OCI-LY7 (cell line): ENCODE measurements around the gene PIMREG. TPM values are rescaled to one million over a fixed set of nuclear protein-coding genes. Genes with fewer than 3 reads are reported as not detected.

Source experiments
- BruUV-seq: library from RNA; stranded (reverse); fragments of 400-500 nt; replicated peaks from 2 replicates; lab custom pipeline; 2021; lab: Mats Ljungman, UMichigan
- CTCF ChIA-PET: fragments of 300-600 bp; sonication (Branson Sonifier 250); formaldehyde crosslinking; loops from one replicate; lab custom pipeline; 2022; ENCODE audit warnings: antibody characterized with exemption; ENCODE audit not compliant: unreplicated experiment; lab: Charles Lee
- POLR2A ChIA-PET: fragments of 300-600 bp; sonication (Branson Sonifier 250); formaldehyde crosslinking; loops from one replicate; lab custom pipeline; 2022; ENCODE audit warnings: antibody characterized with exemption; lab: Charles Lee
- DNase-seq: peaks from one replicate; pipeline ENCODE4 v3.0.0-alpha.2; 2015; ENCODE audit warnings: low spot score
- H2AFZ ChIP-seq: fragments of 200-600 bp; sonication (generic), shearing (Covaris generic); 2 replicates; pipeline ENCODE4 v1.6.1; 2014; ENCODE audit warnings: mild to moderate bottlenecking, antibody characterized with exemption, low read length, moderate library complexity
- H3K27ac ChIP-seq: fragments of 200-600 bp; sonication (generic); 2 replicates; pipeline ENCODE4 v1.5.1; 2014; ENCODE audit warnings: mixed run types, low read depth, mild to moderate bottlenecking, moderate library complexity, low read length, inconsistent platforms; ENCODE audit not compliant: poor library complexity, severe bottlenecking
- H3K36me3 ChIP-seq: fragments of 200-600 bp; sonication (generic); 2 replicates; pipeline ENCODE4 v1.6.1; 2014; ENCODE audit warnings: mild to moderate bottlenecking, antibody characterized with exemption, low read length, moderate library complexity, mixed read lengths; ENCODE audit not compliant: insufficient read depth
- H3K4me1 ChIP-seq: fragments of 200-600 bp; sonication (generic); 2 replicates; pipeline ENCODE4 v1.5.1; 2014; ENCODE audit warnings: mild to moderate bottlenecking, low read length; ENCODE audit not compliant: insufficient read depth, poor library complexity, severe bottlenecking
- H3K4me2 ChIP-seq: fragments of 200-600 bp; sonication (generic); 2 replicates; pipeline ENCODE4 v1.6.1; 2014; ENCODE audit warnings: mild to moderate bottlenecking, low read length
- H3K4me3 ChIP-seq: fragments of 200-600 bp; sonication (generic); 2 replicates; pipeline ENCODE4 v1.5.1; 2014; ENCODE audit warnings: mild to moderate bottlenecking, low read depth, low read length; ENCODE audit not compliant: poor library complexity, severe bottlenecking
- H3K79me2 ChIP-seq: fragments of 200-600 bp; sonication (generic); 2 replicates; pipeline ENCODE4 v1.6.1; 2016; ENCODE audit warnings: low read depth, mild to moderate bottlenecking, low read length, moderate library complexity, mixed read lengths; ENCODE audit not compliant: insufficient read depth
- H3K9me2 ChIP-seq: fragments of 200-600 bp; sonication (generic); 2 replicates; pipeline ENCODE4 v1.6.1; 2016; ENCODE audit warnings: mild to moderate bottlenecking, low read length, mixed read lengths; ENCODE audit not compliant: insufficient read depth
- H3K9me3 ChIP-seq: fragments of 200-600 bp; sonication (generic); 2 replicates; pipeline ENCODE4 v1.6.1; 2014; ENCODE audit warnings: mild to moderate bottlenecking, mixed run types, low read length, mixed read lengths
- H4K20me1 ChIP-seq: fragments of 200-600 bp; sonication (generic); 2 replicates; pipeline ENCODE4 v1.6.1; 2014; ENCODE audit warnings: mild to moderate bottlenecking, antibody characterized with exemption, low read length, moderate library complexity, mixed read lengths; ENCODE audit not compliant: insufficient read depth
- CTCF ChIP-seq: fragments of 200-600 bp; sonication (generic); conservative IDR thresholded peaks from 2 replicates; pipeline ENCODE4 v1.5.1; 2014; ENCODE audit warnings: mild to moderate bottlenecking, antibody characterized with exemption, low read length, moderate library complexity, mixed read lengths
- EZH2phosphoT487 ChIP-seq: fragments of 200-600 bp; sonication (generic); IDR thresholded peaks from 2 replicates; pipeline ENCODE4 v1.6.1; 2018; ENCODE audit warnings: low read depth, borderline replicate concordance, mild to moderate bottlenecking, mixed run types, antibody characterized with exemption, low read length, moderate library complexity, mixed read lengths
- intact Hi-C: fragments of 100-400 bp; cut with micrococcal nuclease; formaldehyde crosslinking; loops from one replicate; pipeline ENCODE4 v1.10.0; 2022; ENCODE audit not compliant: unreplicated experiment
- total RNA-seq, 2 experiments: library from RNA; depleted of rRNA in 1 of 2; stranded (reverse); fragments of >200 nt in 1 of 2; shearing (Covaris generic) in 1 of 2; gene quantifications; 2 replicates each; pipeline ENCODE4 v1.2.3, GENCODE V29; 2014 to 2022

Gene PIMREG
- total RNA-seq, 2 experiments from 2014 or later: 22.7 to 39.4 TPM

GRCh38 chr17:6468051-6468790 lies 24.0 kb downstream of the PIMREG start:
- H4K20me1 ChIP-seq: no peaks in the 10 kb centered on the region
- H3K4me1 ChIP-seq: no peaks in the 10 kb centered on the region
- no peak overlapping the region for H2AFZ ChIP-seq
- no peak overlapping the region for H3K4me3 ChIP-seq
- no peaks in the 10 kb centered on the region for H3K9me2 ChIP-seq
- no peak overlapping the region for H3K27ac ChIP-seq
- BruUV-seq: no TSS peak
- no peaks in the 10 kb centered on the region for H3K9me3 ChIP-seq
- ChIA-PET CTCF (no interaction called here), POLR2A (no interaction called here)
- no peak for TF ChIP-seq EZH2phosphoT487
- intact Hi-C loops: no loop called here
- H3K4me2 ChIP-seq: no peak overlapping the region
- H3K36me3 ChIP-seq: no peaks in the 10 kb centered on the region
- no peak for DNase-seq
- no peaks in the 10 kb centered on the region for H3K79me2 ChIP-seq

- Histone ChIP-seq H3K4me3 (no peak overlapping the region), H3K79me2 (no peaks in the 10 kb centered on the region), H3K9me3 (no peaks in the 10 kb centered on the region), H3K4me2 (no peak overlapping the region), H3K36me3 (no peaks in the 10 kb centered on the region), H3K4me1 (no peaks in the 10 kb centered on the region), H2AFZ (no peak overlapping the region), H4K20me1 (no peaks in the 10 kb centered on the region), H3K9me2 (no peaks in the 10 kb centered on the region), H3K27ac (no peak overlapping the region)
- no TSS peak for BruUV-seq
- ChIA-PET CTCF (no interaction called here), POLR2A (no interaction called here)
- DNase-seq: no peak
- intact Hi-C loops: no loop called here
- TF ChIP-seq CTCF (no peak), EZH2phosphoT487 (no peak)
Measured at GRCh38 chr17:6470146-6470718, 26.0 kb downstream of the PIMREG start.

GRCh38 chr17:6470751-6471521 lies 26.7 kb downstream of the PIMREG start:
- Histone ChIP-seq H3K9me3 (no peaks in the 10 kb centered on the region), H3K4me3 (no peak overlapping the region), H3K27ac (no peak overlapping the region), H3K4me1 (no peaks in the 10 kb centered on the region), H3K4me2 (no peak overlapping the region), H3K79me2 (no peaks in the 10 kb centered on the region), H3K9me2 (no peaks in the 10 kb centered on the region), H2AFZ (no peak overlapping the region), H3K36me3 (no peaks in the 10 kb centered on the region), H4K20me1 (no peaks in the 10 kb centered on the region)
- intact Hi-C loops: no loop called here
- no TSS peak for BruUV-seq
- TF ChIP-seq CTCF (no peak), EZH2phosphoT487 (no peak)
- ChIA-PET POLR2A (no interaction called here), CTCF (no interaction called here)
- DNase-seq: no peak
